Upper lobe of right lung (tissue), 1 donor: ENCODE data around the gene ADAM23. TPM values are rescaled to one million over a fixed set of nuclear protein-coding genes. Genes with fewer than 3 reads are reported as not detected.

Experiments used
- ATAC-seq: fragments of 200-7000 bp; cut with Tn5 transposase; one replicate; pipeline ENCODE4 v1.9.1; 2020; ENCODE audit warnings: mild to moderate bottlenecking, moderate library complexity
- DNase-seq: peaks from one replicate; pipeline ENCODE4 v3.0.0-alpha.2; 2020
- H3K27ac ChIP-seq: fragments of 200-600 bp; one replicate; pipeline ENCODE4 v1.8.0; 2022
- H3K27me3 ChIP-seq: fragments of 200-600 bp; one replicate; pipeline ENCODE4 v1.8.0; 2022; ENCODE audit warnings: mild to moderate bottlenecking
- H3K36me3 ChIP-seq: fragments of 200-600 bp; one replicate; pipeline ENCODE4 v1.8.0; 2022
- H3K4me1 ChIP-seq: fragments of 200-600 bp; one replicate; pipeline ENCODE4 v1.8.0; 2022
- H3K4me3 ChIP-seq: fragments of 200-600 bp; one replicate; pipeline ENCODE4 v1.8.0; 2022; ENCODE audit warnings: mild to moderate bottlenecking
- H3K9me3 ChIP-seq: fragments of 200-600 bp; one replicate; pipeline ENCODE4 v1.8.0; 2022
- CTCF ChIP-seq: fragments of 200-600 bp; IDR thresholded peaks from one replicate; pipeline ENCODE4 v1.8.0; 2022; ENCODE audit warnings: antibody characterized with exemption
- intact Hi-C: fragments of 100-400 bp; cut with DNase I; formaldehyde crosslinking; loops from one replicate; pipeline ENCODE4 v1.11.0; 2022
- total RNA-seq: library from RNA; stranded (reverse); fragmentation: NEBNext Ultra II Directional; extraction: Animal tissue kit (Norgen Biotek cat#: 25700); gene quantifications from one replicate; pipeline ENCODE4 v1.2.1, GENCODE V29; 2021
- donor health status: DM: no; HTN: yes; CAD: no; lungs with severe emphysema.

Gene ADAM23
- total RNA-seq, 1 donor from 2014 or later, result 2.5 TPM

- TF ChIP-seq CTCF, result no peak
- Histone ChIP-seq H3K36me3 (no peaks in the 10 kb centered on the region), H3K4me1 (no peaks in the 10 kb centered on the region), H3K27ac (no peak overlapping the region), H3K4me3 (no peak overlapping the region), H3K9me3 (no peaks in the 10 kb centered on the region), H3K27me3 (peaks cover 36% of the 10 kb centered on the region)
- ATAC-seq (no peak), DNase-seq (no peak)
- intact Hi-C loops, result no loop called here
Observed at GRCh38 chr2:206641226-206641625, 197.9 kb downstream of the ADAM23 start.

- Histone ChIP-seq H3K9me3 (no peaks in the 10 kb centered on the region), H3K27me3 (peaks cover 36% of the 10 kb centered on the region), H3K4me1 (no peaks in the 10 kb centered on the region), H3K27ac (no peak within 1 kb of the TSS), H3K36me3 (no peaks in the 10 kb centered on the region), H3K4me3 (no peak within 1 kb of the TSS)
- peak; percentile 62 for DNase-seq
- ATAC-seq, result peak; percentile 55
- intact Hi-C loops, result no loop called here
- no peak for TF ChIP-seq CTCF
Observed at GRCh38 chr2:206642075-206643025, 199.0 kb downstream of the ADAM23 start, which contains the start of gene FAM237A. Gene FAM237A (plus strand): TSS chr2:206642487. CDS start chr2:206644237, 1,750 bp downstream.

- Histone ChIP-seq H3K36me3 (no peaks in the 10 kb centered on the region), H3K27me3 (peaks cover 10% of the 10 kb centered on the region), H3K4me1 (no peaks in the 10 kb centered on the region), H3K27ac (no peak overlapping the region), H3K9me3 (no peaks in the 10 kb centered on the region), H3K4me3 (no peak overlapping the region)
- ATAC-seq (no peak), DNase-seq (no peak)
- intact Hi-C loops, result no loop called here
- no peak for TF ChIP-seq CTCF
Observed at GRCh38 chr2:206647985-206648384, 204.7 kb downstream of the ADAM23 start.

GRCh38 chr2:206657087-206657486, 213.8 kb downstream of the ADAM23 start:
- no peaks in the 10 kb centered on the region for H3K27me3 ChIP-seq
- DNase-seq, result no peak
- no peak for ATAC-seq
- no peak overlapping the region for H3K27ac ChIP-seq
- TF ChIP-seq CTCF, result no peak
- no peaks in the 10 kb centered on the region for H3K9me3 ChIP-seq
- H3K4me1 ChIP-seq, result no peaks in the 10 kb centered on the region
- intact Hi-C loops, result no loop called here
- H3K36me3 ChIP-seq, result no peaks in the 10 kb centered on the region
- no peak overlapping the region for H3K4me3 ChIP-seq

GRCh38 chr2:206665251-206665650, 221.9 kb downstream of the ADAM23 start:
- TF ChIP-seq CTCF, result no peak
- ATAC-seq, result no peak
- no peaks in the 10 kb centered on the region for H3K4me1 ChIP-seq

More at GRCh38 chr2:206665251-206665650, 221.9 kb downstream of the ADAM23 start:
- Histone ChIP-seq H3K27me3 (no peaks in the 10 kb centered on the region), H3K4me3 (no peak overlapping the region), H3K9me3 (no peaks in the 10 kb centered on the region), H3K36me3 (no peaks in the 10 kb centered on the region), H3K27ac (no peak overlapping the region)
- no peak for DNase-seq
- intact Hi-C loops, result no loop called here

Other genes with a start within 250 kb of the ADAM23 start
- 11.3 TPM for gene ZDBF2, start 168.9 kb upstream of the ADAM23 start, total RNA-seq
- not detected for gene FAM237A, start 199.0 kb downstream of the ADAM23 start, total RNA-seq